PFSK-1 (cell line): ENCODE data around the gene EPC1.

ENCODE experiments used
- FOXP2 ChIP-seq: optimal IDR thresholded peaks from 2 replicates; pipeline ENCODE3; 2011; ENCODE audit warnings: borderline replicate concordance, control low read depth, inconsistent platforms; ENCODE audit not compliant: insufficient read depth; ENCODE audit errors: extremely low read length, extremely low read depth
- POLR2AphosphoS5 ChIP-seq: IDR thresholded peaks from 2 replicates; pipeline ENCODE4 v1.6.1; 2012; ENCODE audit warnings: low read depth, mild to moderate bottlenecking, control low read depth, low read length, moderate library complexity
- REST ChIP-seq, 2 experiments: IDR thresholded peaks; 2 replicates each; pipeline versions ENCODE4 v1.6.1 to v1.8.0; 2011 to 2012; ENCODE audit warnings: low read depth in 2 of 2, low read length in 2 of 2, control low read depth in 1 of 2, inconsistent platforms in 1 of 2, mild to moderate bottlenecking in 1 of 2, moderate library complexity in 1 of 2; ENCODE audit not compliant: insufficient read depth in 1 of 2
- SIN3A ChIP-seq: IDR thresholded peaks from 2 replicates; pipeline ENCODE4 v1.6.1; 2012; ENCODE audit warnings: mild to moderate bottlenecking, low read length, moderate library complexity, borderline replicate concordance; ENCODE audit not compliant: insufficient read depth
- TAF1 ChIP-seq: IDR thresholded peaks from 2 replicates; pipeline ENCODE4 v1.6.1; 2012; ENCODE audit warnings: low read length, control low read depth, borderline replicate concordance; ENCODE audit not compliant: insufficient read depth

Gene EPC1

GRCh38 chr10:32349968-32350738 is 3.2 kb upstream of the EPC1 start:
- TF ChIP-seq POLR2AphosphoS5 (no peak), FOXP2 (no peak), SIN3A (no peak), REST (IDR thresholded peaks at IDR 0.05; ENCODE audit: insufficient read depth in 1 of 2, low read depth in 2 of 2, low read length in 2 of 2) (no peak), TAF1 (no peak)

GRCh38 chr10:32349199-32349585 is 2.2 kb upstream of the EPC1 start:
- TF ChIP-seq POLR2AphosphoS5, result no peak
- TF ChIP-seq SIN3A, result no peak
- TF ChIP-seq REST (IDR thresholded peaks at IDR 0.05; ENCODE audit: insufficient read depth in 1 of 2, low read depth in 2 of 2, low read length in 2 of 2), result no peak
- TF ChIP-seq TAF1, result no peak
- TF ChIP-seq FOXP2, result no peak

- TF ChIP-seq FOXP2 (no peak), POLR2AphosphoS5 (no peak), TAF1 (no peak), SIN3A (no peak)
These were observed 1.6 kb upstream of the EPC1 start for GRCh38 chr10:32348297-32349198.

- TF ChIP-seq POLR2AphosphoS5, result no peak
- no peak for TF ChIP-seq TAF1
- TF ChIP-seq FOXP2, result no peak
- TF ChIP-seq REST (IDR thresholded peaks at IDR 0.05; ENCODE audit: insufficient read depth in 1 of 2, low read depth in 2 of 2, low read length in 2 of 2), result no peak
- TF ChIP-seq SIN3A, result no peak
These were observed 535 bp upstream of the EPC1 start for GRCh38 chr10:32347363-32348022.

GRCh38 chr10:32346134-32346550 is 816 bp downstream of the EPC1 start:
- peak; percentile 67; the same call in 1 of the 2 replicates for TF ChIP-seq SIN3A
- peak; percentile 57; the same call in 1 of the 2 replicates for TF ChIP-seq TAF1
- TF ChIP-seq FOXP2, result peak; percentile 78
- TF ChIP-seq POLR2AphosphoS5, result peak; percentile 81
- no peak; a peak in 1 of 4 replicates for TF ChIP-seq REST (IDR thresholded peaks at IDR 0.05; ENCODE audit: insufficient read depth in 1 of 2, low read depth in 2 of 2, low read length in 2 of 2)
